ENCODE data around the gene AP3M1. TPM values are rescaled to one million over a fixed set of nuclear protein-coding genes. Genes with fewer than 3 reads are reported as not detected.
A peak's percentile ranks its signal among the peaks of the same experiment; 100 is the strongest.
"Not testable (repeated sequence)": the region's sequence is repeated elsewhere in the genome, so short reads cannot be mapped to it uniquely, and the experiment has no call there.

The AP3M1 gene
- total RNA-seq, 1 experiment from 2014 or later: 37.4 TPM

- DNase-seq: no peak
- TF ChIP-seq CTCF (conservative IDR thresholded peaks at IDR 0.05): no peak
- Histone ChIP-seq H2BK5ac (ENCODE audit: insufficient read length, low read length) (no peak overlapping the region), H4K91ac (ENCODE audit: insufficient read length, low read depth, low read length) (no peak overlapping the region), H3K18ac (ENCODE audit: insufficient read length, low read depth, low read length) (no peak overlapping the region), H3K9ac (ENCODE audit: extremely low read depth, insufficient read length, low read length) (no peak overlapping the region), H2AFZ (ENCODE audit: low read length) (no peak overlapping the region), H3K9me3 (ENCODE audit: control insufficient read depth, low read depth, low read length) (no peaks in the 10 kb centered on the region), H2BK15ac (ENCODE audit: low read depth, low read length) (no peak overlapping the region), H2BK12ac (ENCODE audit: insufficient read length, low read depth, low read length) (no peak overlapping the region), H2BK20ac (ENCODE audit: low read depth, low read length, poor library complexity, severe bottlenecking) (no peak overlapping the region), H3K23ac (ENCODE audit: insufficient read length, low read depth, low read length) (no peak overlapping the region), H3T11ph (ENCODE audit: low read length) (no peak overlapping the region), H4K20me1 (ENCODE audit: control insufficient read depth, insufficient read depth, insufficient read length) (no peaks in the 10 kb centered on the region), H3K4ac (ENCODE audit: low read depth, low read length) (no peak overlapping the region), H3K23me2 (ENCODE audit: insufficient read length, low read depth, low read length, poor library complexity, severe bottlenecking) (no peaks in the 10 kb centered on the region), H2BK120ac (ENCODE audit: low read depth, low read length, poor library complexity, severe bottlenecking) (no peak overlapping the region), H4K5ac (ENCODE audit: insufficient read length, low read depth, low read length) (no peak overlapping the region), H3K4me2 (ENCODE audit: insufficient read depth, insufficient read length, low read length) (no peak overlapping the region), H3K27ac (ENCODE audit: insufficient read length, low read depth, low read length) (no peak overlapping the region), H3K27me3 (ENCODE audit: insufficient read depth, low read length) (no peaks in the 10 kb centered on the region), H3K56ac (ENCODE audit: insufficient read length, low read depth, low read length) (no peak overlapping the region), H3K14ac (ENCODE audit: insufficient read depth, low read length) (no peak overlapping the region), H3K79me2 (ENCODE audit: insufficient read depth, low read length) (no peaks in the 10 kb centered on the region; the same call in 1 of the 2 replicates), H3K4me1 (ENCODE audit: insufficient read depth, low read length) (no peaks in the 10 kb centered on the region; the same call in 1 of the 2 replicates), H2AK5ac (ENCODE audit: insufficient read length, low read length) (no peak overlapping the region), H4K8ac (replicated peaks; ENCODE audit: insufficient read length, low read depth, low read length) (no peak overlapping the region), H3K79me1 (ENCODE audit: insufficient read depth, low read depth, low read length, poor library complexity, severe bottlenecking) (peaks cover 3% of the 10 kb centered on the region)
- Mint-ChIP-seq H3K9me3 (no peaks in the 10 kb centered on the region), H3K36me3 (ENCODE audit: insufficient read depth in 1 of 3, low read depth in 3 of 3) (peaks cover 0 to 1% (median 0%) of the 10 kb centered on the region in 3 experiments; a peak in 1 of 7 replicates), H3K27me3 (ENCODE audit: low read depth) (no peaks in the 10 kb centered on the region), H3K4me3 (no peak overlapping the region), H3K4me1 (peaks cover 22 to 23% of the 10 kb centered on the region in 2 experiments), H3K27ac (peak overlapping the region; percentile 35 to 68 (median 68); a peak in 5 of 7 replicates)
- WGBS (ENCODE audit: extremely low coverage, insufficient read length, low lambda C conversion rate): no CpG with 5 or more reads among the region's 3 CpGs
These were observed 39.4 kb upstream of the AP3M1 start for GRCh38 chr10:74189999-74190421.

GRCh38 chr10:74188617-74189016 lies 38.0 kb upstream of the AP3M1 start:
- not testable (repeated sequence) for H3K4me2 ChIP-seq (ENCODE audit: insufficient read depth, insufficient read length, low read length); H3K4me1 ChIP-seq (ENCODE audit: insufficient read depth, low read length); H3K79me1 ChIP-seq (ENCODE audit: insufficient read depth, low read depth, low read length, poor library complexity, severe bottlenecking); H2AK5ac ChIP-seq (ENCODE audit: insufficient read length, low read length); H3T11ph ChIP-seq (ENCODE audit: low read length); H2BK5ac ChIP-seq (ENCODE audit: insufficient read length, low read length); H3K27me3 Mint-ChIP-seq (ENCODE audit: low read depth); H3K9ac ChIP-seq (ENCODE audit: extremely low read depth, insufficient read length, low read length); H4K5ac ChIP-seq (ENCODE audit: insufficient read length, low read depth, low read length); H3K23ac ChIP-seq (ENCODE audit: insufficient read length, low read depth, low read length); H4K8ac ChIP-seq (replicated peaks; ENCODE audit: insufficient read length, low read depth, low read length); H4K91ac ChIP-seq (ENCODE audit: insufficient read length, low read depth, low read length); H3K36me3 Mint-ChIP-seq (ENCODE audit: insufficient read depth in 1 of 3, low read depth in 3 of 3); H3K27ac ChIP-seq (ENCODE audit: insufficient read length, low read depth, low read length); H3K4ac ChIP-seq (ENCODE audit: low read depth, low read length); H3K27ac Mint-ChIP-seq; H2BK20ac ChIP-seq (ENCODE audit: low read depth, low read length, poor library complexity, severe bottlenecking); H3K9me3 ChIP-seq (ENCODE audit: control insufficient read depth, low read depth, low read length); H2BK120ac ChIP-seq (ENCODE audit: low read depth, low read length, poor library complexity, severe bottlenecking); H3K14ac ChIP-seq (ENCODE audit: insufficient read depth, low read length); H3K79me2 ChIP-seq (ENCODE audit: insufficient read depth, low read length); DNase-seq; H2BK15ac ChIP-seq (ENCODE audit: low read depth, low read length); H3K4me3 Mint-ChIP-seq; H4K20me1 ChIP-seq (ENCODE audit: control insufficient read depth, insufficient read depth, insufficient read length); H3K18ac ChIP-seq (ENCODE audit: insufficient read length, low read depth, low read length); H2AFZ ChIP-seq (ENCODE audit: low read length); H3K9me3 Mint-ChIP-seq; H3K27me3 ChIP-seq (ENCODE audit: insufficient read depth, low read length); H3K23me2 ChIP-seq (ENCODE audit: insufficient read length, low read depth, low read length, poor library complexity, severe bottlenecking); H3K56ac ChIP-seq (ENCODE audit: insufficient read length, low read depth, low read length); H2BK12ac ChIP-seq (ENCODE audit: insufficient read length, low read depth, low read length)
- peaks cover 18 to 19% of the 10 kb centered on the region in 2 experiments for H3K4me1 Mint-ChIP-seq
- WGBS (ENCODE audit: extremely low coverage, insufficient read length, low lambda C conversion rate): no CpG with 5 or more reads among the region's 13 CpGs

Data from H9 (cell line).